D721Med (cell line): ENCODE data around the gene ENSA.
"Not testable (repeated sequence)": the region's sequence is repeated elsewhere in the genome, so short reads cannot be mapped to it uniquely, and the experiment has no call there.

Source experiments
- DNase-seq: peaks from one replicate; pipeline ENCODE4 v3.0.0; 2011; ENCODE audit warnings: low spot score; ENCODE audit not compliant: insufficient read length
- FAIRE-seq: peaks from 2 replicates; lab custom pipeline; 2011; peaks lifted over from hg19 to GRCh38; lab: Jason Lieb, UNC
- CTCF ChIP-seq: IDR thresholded peaks from 2 replicates; pipeline ENCODE4 v1.5.1; 2012; ENCODE audit warnings: mild to moderate bottlenecking, control low read depth; ENCODE audit not compliant: insufficient read depth; ENCODE audit errors: missing control alignments

The ENSA gene

DNA sequence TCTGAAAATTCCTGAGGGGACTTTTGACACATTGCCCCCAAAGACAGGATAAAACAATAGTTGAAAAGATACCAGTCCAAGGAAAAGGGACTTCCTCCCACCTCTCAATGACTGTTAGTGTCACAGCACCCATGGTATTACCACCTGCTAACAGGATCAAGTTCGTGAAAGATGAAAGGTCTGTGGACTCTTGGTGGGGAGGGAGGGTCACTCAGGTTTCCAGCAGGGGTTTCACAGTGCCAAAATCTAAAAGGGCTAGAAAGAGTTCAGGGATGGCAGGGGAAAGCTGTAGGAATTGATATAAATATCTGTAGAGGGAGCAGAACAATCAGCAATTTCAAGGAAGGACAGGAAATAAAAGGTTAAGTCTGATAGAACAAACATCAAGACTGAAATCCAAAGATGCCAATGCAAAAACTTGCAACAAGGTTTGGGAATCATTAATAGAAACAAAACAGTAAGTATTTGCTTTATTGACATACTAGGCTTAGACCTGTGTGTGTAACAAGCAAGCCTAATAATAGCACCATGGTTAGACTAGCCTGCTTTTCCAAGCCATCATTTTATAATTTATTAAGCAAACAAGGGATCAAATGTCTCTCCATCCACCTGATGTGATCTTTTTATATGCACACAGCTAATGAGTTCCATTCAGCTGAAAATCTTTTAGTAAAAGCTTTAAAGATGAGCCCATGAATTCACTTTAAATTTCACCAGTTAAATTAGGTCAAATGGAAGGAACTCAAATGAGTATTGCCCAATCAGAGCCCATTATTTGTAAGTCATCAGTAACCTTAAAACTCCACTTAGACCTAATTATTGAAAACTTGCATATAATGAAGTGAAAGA is 53.7 kb downstream of the ENSA start:
- TF ChIP-seq CTCF = no peak
- FAIRE-seq = no peak
- no peak for DNase-seq

DNA sequence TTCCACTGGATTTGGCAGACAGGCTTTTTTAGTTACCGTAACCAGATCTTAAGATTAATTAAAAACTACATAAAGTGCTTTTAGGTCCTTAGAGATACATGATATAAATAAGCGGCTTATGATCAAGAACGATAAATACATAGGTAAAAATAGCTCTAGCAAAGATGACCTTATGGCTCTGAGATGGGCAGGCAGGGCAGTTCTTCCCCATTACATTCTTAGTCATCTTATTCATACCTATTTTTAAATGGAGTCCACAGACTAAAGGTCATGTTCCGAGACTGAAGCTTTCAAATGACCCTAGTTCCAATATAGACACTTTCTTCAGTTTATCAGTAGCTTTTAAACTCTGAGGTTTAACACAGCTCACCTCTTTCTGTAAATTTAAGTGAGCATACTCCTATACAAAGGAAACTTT is 54.3 kb downstream of the ENSA start:
- TF ChIP-seq CTCF = no peak
- DNase-seq = no peak
- FAIRE-seq = no peak

GRCh38 chr1:150574260-150575071 is 54.9 kb downstream of the ENSA start:
- no peak for FAIRE-seq
- DNase-seq = no peak
- TF ChIP-seq CTCF = no peak

GRCh38 chr1:150573648-150574071 is 55.8 kb downstream of the ENSA start:
- not testable (repeated sequence) for DNase-seq, FAIRE-seq

- FAIRE-seq = no peak
- TF ChIP-seq CTCF = no peak
These were observed 56.3 kb downstream of the ENSA start for GRCh38 chr1:150572918-150573647.

More at GRCh38 chr1:150572918-150573647, 56.3 kb downstream of the ENSA start:
- DNase-seq = no peak
